K562 (cell line): ENCODE results near the gene FAM32A. TPM values are rescaled to one million over a fixed set of nuclear protein-coding genes. Genes with fewer than 3 reads are reported as not detected.

Experiments
- ATAC-seq: fragments of 200-7000 bp; cut with Tn5 transposase; 3 replicates; pipeline ENCODE4 v1.9.1; 2020; ENCODE audit warnings: moderate library complexity
- BruUV-seq: library from RNA; stranded (reverse); fragments of 400-500 nt; replicated peaks from 2 replicates; lab custom pipeline; 2021; lab: Mats Ljungman, UMichigan
- CTCF ChIA-PET: fragments of 300-600 bp; formaldehyde crosslinking; extraction: SDS; loops from one replicate; lab custom pipeline; 2021; ENCODE audit warnings: low intra/inter-chr PET ratio; lab: Yijun Ruan, JAX
- POLR2A ChIA-PET: fragments of 300-600, 350-650 bp; sonication (Branson Sonifier 250); formaldehyde crosslinking; extraction: SDS; loops from one replicate; lab custom pipeline; 2021; ENCODE audit warnings: antibody characterized with exemption, inconsistent platforms; lab: Yijun Ruan, JAX
- DNase-seq, 4 experiments: peaks; one replicate each; pipeline versions ENCODE4 v3.0.0 to v3.0.0-alpha.2; 2011 to 2018; ENCODE audit warnings: low spot score in 3 of 4, mixed read lengths in 3 of 4; ENCODE audit errors: extremely low read depth in 1 of 4
- FAIRE-seq: peaks from 2 replicates; lab custom pipeline; 2011; peaks lifted over from hg19 to GRCh38; lab: Jason Lieb, UNC
- H2AFZ ChIP-seq: 2 replicates; pipeline ENCODE4 v1.6.0; 2011; ENCODE audit warnings: low read depth, low read length, control low read depth, inconsistent platforms
- H3K27ac ChIP-seq: fragments of 200-600 bp; 3 replicates; pipeline ENCODE4 v1.8.0; 2011; ENCODE audit warnings: low read depth, mild to moderate bottlenecking, control low read depth, inconsistent platforms, low read length, moderate library complexity, mixed read lengths; ENCODE audit errors: extremely low read depth
- H3K27me3 ChIP-seq, 2 experiments: fragments of 300-600 bp in 1 of 2; 2 replicates in 1 of 2; 3 replicates in 1 of 2; pipeline versions ENCODE4 v1.6.0 to v1.8.0; 2011; ENCODE audit warnings: inconsistent platforms in 2 of 2, low read length in 2 of 2, mild to moderate bottlenecking in 1 of 2, mixed read lengths in 1 of 2, moderate library complexity in 1 of 2; ENCODE audit not compliant: control insufficient read depth in 2 of 2, insufficient read depth in 2 of 2
- H3K36me3 ChIP-seq: fragments of 300-600 bp; 3 replicates; pipeline ENCODE4 v1.8.0; 2011; ENCODE audit warnings: mild to moderate bottlenecking, low read length, inconsistent platforms; ENCODE audit not compliant: control insufficient read depth, insufficient read depth
- H3K4me1 ChIP-seq, 2 experiments: fragments of 200-600 bp in 1 of 2; replicated peaks in 1 of 2; 2 replicates in 1 of 2; 3 replicates in 1 of 2; pipeline versions ENCODE4 v1.5.1 to v1.8.0; 2011; ENCODE audit warnings: inconsistent platforms in 2 of 2, low read length in 2 of 2, mild to moderate bottlenecking in 1 of 2, mixed read lengths in 1 of 2, moderate library complexity in 1 of 2; ENCODE audit not compliant: control insufficient read depth in 2 of 2, insufficient read depth in 2 of 2
- H3K4me2 ChIP-seq: 2 replicates; pipeline ENCODE4 v1.6.1; 2011; ENCODE audit warnings: low read length, control low read depth, inconsistent platforms, mixed read lengths; ENCODE audit not compliant: insufficient read depth
- H3K4me3 ChIP-seq: fragments of 200-600 bp; sonication (generic), shearing (Covaris generic); 2 replicates; pipeline ENCODE4 v1.5.1; 2016; ENCODE audit warnings: control low read depth, inconsistent platforms
- H3K79me2 ChIP-seq: fragments of 200-600 bp; 3 replicates; pipeline ENCODE4 v1.8.0; 2011; ENCODE audit warnings: low read length, inconsistent platforms; ENCODE audit not compliant: control insufficient read depth, insufficient read depth
- H3K9ac ChIP-seq, 2 experiments: 2 replicates each; pipeline versions ENCODE4 v1.6.0 to v1.6.1; 2011; ENCODE audit warnings: low read depth in 2 of 2, low read length in 2 of 2, control low read depth in 1 of 2, inconsistent platforms in 1 of 2, mild to moderate bottlenecking in 1 of 2, mixed read lengths in 1 of 2; ENCODE audit not compliant: insufficient read depth in 1 of 2
- H3K9me1 ChIP-seq: one replicate; pipeline ENCODE4 v1.6.0; 2011; ENCODE audit warnings: inconsistent platforms, mild to moderate bottlenecking, low read length, moderate library complexity; ENCODE audit not compliant: control insufficient read depth, insufficient read depth
- H3K9me3 ChIP-seq: replicated peaks from 2 replicates; pipeline ENCODE4 v1.5.1; 2011; ENCODE audit warnings: low read depth, low read length, inconsistent platforms; ENCODE audit not compliant: control insufficient read depth, insufficient read depth
- H4K20me1 ChIP-seq: replicated peaks from 2 replicates; pipeline ENCODE4 v1.6.1; 2011; ENCODE audit warnings: low read length, inconsistent platforms, mixed read lengths; ENCODE audit not compliant: control insufficient read depth, insufficient read depth
- CC2D1A ChIP-seq: fragments of 450-650 bp; IDR thresholded peaks from 2 replicates; pipeline ENCODE4 v1.6.1; 2017; ENCODE audit warnings: mild to moderate bottlenecking
- KAT8 ChIP-seq: fragments of 450-650 bp; IDR thresholded peaks from 2 replicates; pipeline ENCODE4 v1.6.1; 2016; ENCODE audit warnings: low read depth, mild to moderate bottlenecking
- NFYB ChIP-seq: IDR thresholded peaks from 2 replicates; pipeline ENCODE4 v1.6.1; 2011; ENCODE audit warnings: mild to moderate bottlenecking, moderate library complexity; ENCODE audit not compliant: insufficient read length; ENCODE audit errors: extremely low read depth
- PHB ChIP-seq: fragments of 250-450 bp; sonication (Bioruptor Pico); IDR thresholded peaks from 2 replicates; pipeline ENCODE4 v1.5.0; 2021
- ZSCAN29 ChIP-seq: fragments of 450-650 bp; IDR thresholded peaks from 2 replicates; pipeline ENCODE4 v1.6.1; 2017
- WGBS: fragments of 100-300 bp; shearing (Covaris generic); methylation state at CpG from one replicate; pipeline ENCODE4 v1.1.6; 2016; ENCODE audit warnings: low coverage, mixed read lengths; ENCODE audit not compliant: insufficient coverage; ENCODE audit errors: missing lambda C conversion rate; 5-methylcytosine and 5-hydroxymethylcytosine counted together
- in situ Hi-C: fragments of 300-500 bp; cut with MboI; formaldehyde crosslinking; loops from 4 replicates; pipeline ENCODE4 v1.15.0; 2018; ENCODE audit warnings: inconsistent platforms, mixed read lengths
- intact Hi-C: fragments of 100-400 bp; cut with micrococcal nuclease; formaldehyde crosslinking; loops from 2 replicates; pipeline ENCODE4 v1.14.2; 2022
- polyA plus RNA-seq, 8 experiments: library from polyadenylated mRNA; depleted of rRNA in 4 of 8; stranded (reverse) in 5 of 8; unstranded in 3 of 8; fragments of >200 nt; fragmentation: Nextera tagmentation in 2 of 8; fragmentation: Illumina TruSeq in 1 of 8; extraction: Ambion mirVana in 2 of 8; extraction: Trizol in 1 of 8; gene quantifications; 2 replicates each; pipeline versions ENCODE4 v1.2.1 to v1.2.3, GENCODE V29; 2011 to 2014; ENCODE audit warnings: inconsistent platforms in 1 of 8, missing spikeins in 1 of 8
- total RNA-seq, 7 experiments: library from RNA; depleted of rRNA in 6 of 7; stranded (reverse); fragments of >200 nt in 6 of 7; fragmentation: Illumina TruSeq in 2 of 7; extraction: Trizol in 2 of 7; gene quantifications; 2 replicates each; pipeline versions ENCODE4 v1.2.1 to v1.2.3, GENCODE V29; 2011 to 2021; ENCODE audit warnings: low replicate concordance in 1 of 7
- TF ChIP-seq, protein P1 (sequence below), 2 experiments: IDR thresholded peaks in 1 of 2; conservative IDR thresholded peaks in 1 of 2; 2 replicates each; pipeline ENCODE4 v1.6.1; 2016; ENCODE audit warnings: low read depth in 2 of 2, mild to moderate bottlenecking in 1 of 2, missing compliant biosample characterization in 1 of 2, missing genetic modification characterization in 1 of 2, moderate library complexity in 1 of 2
- TF ChIP-seq, protein P2 (sequence below): IDR thresholded peaks from 2 replicates; pipeline ENCODE4 v1.6.1; 2016; ENCODE audit warnings: missing genetic modification characterization, missing compliant biosample characterization
- TF ChIP-seq, protein P3 (sequence below): fragments of 450-650 bp; IDR thresholded peaks from 2 replicates; pipeline ENCODE4 v1.6.1; 2016; ENCODE audit warnings: missing biosample characterization, missing genetic modification characterization
- TF ChIP-seq, protein P4 (sequence below): fragments of 450-650 bp; formaldehyde crosslinking; IDR thresholded peaks from 2 replicates; pipeline ENCODE4 v1.4.0; 2020; ENCODE audit warnings: mild to moderate bottlenecking
- TF ChIP-seq, protein P5 (sequence below), 2 experiments: IDR thresholded peaks; 2 replicates each; pipeline ENCODE4 v1.6.1; 2011; ENCODE audit warnings: borderline replicate concordance in 1 of 2, control low read depth in 1 of 2, low read depth in 1 of 2, low read length in 1 of 2, mild to moderate bottlenecking in 1 of 2, mixed read lengths in 1 of 2, moderate library complexity in 1 of 2; ENCODE audit not compliant: insufficient read depth in 1 of 2, insufficient read length in 1 of 2, poor library complexity in 1 of 2, severe bottlenecking in 1 of 2; ENCODE audit errors: extremely low read depth in 1 of 2

FAM32A gene
- total and polyA plus RNA-seq, 9 of the 15 experiments (the other 6 are each of a cell fraction or from before 2014, with no cell fraction given) = 30.7 to 96.7 (median 73.7) TPM

DNA sequence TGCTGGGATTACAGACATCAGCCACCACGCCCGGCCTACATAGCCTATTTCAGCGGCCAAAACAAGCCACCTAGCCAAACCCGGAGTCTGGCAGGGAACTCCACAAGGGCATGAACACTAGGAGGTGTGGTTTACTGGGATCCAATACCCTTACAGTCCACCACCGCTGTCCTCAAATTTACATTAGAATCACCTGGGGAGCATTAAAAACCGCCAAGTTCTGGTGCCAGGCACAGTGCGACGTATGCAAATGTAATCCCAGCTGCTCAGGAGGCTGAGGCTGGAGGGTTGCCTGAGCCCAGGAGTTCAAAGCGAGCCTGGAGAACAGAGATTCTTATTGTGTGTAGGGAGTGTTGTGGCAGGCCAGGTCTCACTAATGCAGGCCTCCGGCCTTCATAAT is 8.3 kb downstream of the FAM32A start:
- H3K27ac ChIP-seq = no peak overlapping the region
- CTCF ChIA-PET = no interaction called here
- in situ Hi-C loops = no loop called here
- 91% methylated on average over 10 of the region's 10 CpGs for WGBS
- no peak for FAIRE-seq
- H3K4me3 ChIP-seq = no peak overlapping the region
- H3K9me1 ChIP-seq = peaks cover 3% of the 10 kb centered on the region
- peaks cover 31% of the 10 kb centered on the region for H3K36me3 ChIP-seq
- no peaks in the 10 kb centered on the region for H3K27me3 ChIP-seq
- POLR2A ChIA-PET = interaction anchor here (3.1 kb wide), 1 partner anchor 8 kb away, joined by 14 read pairs; the partner anchor contains the start of gene FAM32A
- intact Hi-C loops = no loop called here
- H4K20me1 ChIP-seq = no peaks in the 10 kb centered on the region; the same call in 1 of the 2 replicates
- DNase-seq = no peak
- H3K9ac ChIP-seq = no peak overlapping the region
- H3K79me2 ChIP-seq = peaks cover 6% of the 10 kb centered on the region
- no TSS peak for BruUV-seq
- peaks cover 13 to 16% of the 10 kb centered on the region in 2 experiments; a peak in 4 of 5 replicates for H3K4me1 ChIP-seq
- H3K4me2 ChIP-seq = no peak overlapping the region
- no peak for ATAC-seq
- no peaks in the 10 kb centered on the region for H3K9me3 ChIP-seq
- no peak overlapping the region for H2AFZ ChIP-seq
- TF ChIP-seq KAT8 = no peak
- no peak for TF ChIP-seq CC2D1A
- TF ChIP-seq, protein P1, sequence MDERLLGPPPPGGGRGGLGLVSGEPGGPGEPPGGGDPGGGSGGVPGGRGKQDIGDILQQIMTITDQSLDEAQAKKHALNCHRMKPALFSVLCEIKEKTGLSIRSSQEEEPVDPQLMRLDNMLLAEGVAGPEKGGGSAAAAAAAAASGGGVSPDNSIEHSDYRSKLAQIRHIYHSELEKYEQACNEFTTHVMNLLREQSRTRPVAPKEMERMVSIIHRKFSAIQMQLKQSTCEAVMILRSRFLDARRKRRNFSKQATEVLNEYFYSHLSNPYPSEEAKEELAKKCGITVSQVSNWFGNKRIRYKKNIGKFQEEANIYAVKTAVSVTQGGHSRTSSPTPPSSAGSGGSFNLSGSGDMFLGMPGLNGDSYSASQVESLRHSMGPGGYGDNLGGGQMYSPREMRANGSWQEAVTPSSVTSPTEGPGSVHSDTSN (CRISPR knock-in tag; IDR thresholded peaks at IDR 0.05; ENCODE audit: low read depth) = no peak
- TF ChIP-seq, protein P1 (tag; conservative IDR thresholded peaks at IDR 0.05; ENCODE audit: low read depth) = no peak
- TF ChIP-seq, protein P2, sequence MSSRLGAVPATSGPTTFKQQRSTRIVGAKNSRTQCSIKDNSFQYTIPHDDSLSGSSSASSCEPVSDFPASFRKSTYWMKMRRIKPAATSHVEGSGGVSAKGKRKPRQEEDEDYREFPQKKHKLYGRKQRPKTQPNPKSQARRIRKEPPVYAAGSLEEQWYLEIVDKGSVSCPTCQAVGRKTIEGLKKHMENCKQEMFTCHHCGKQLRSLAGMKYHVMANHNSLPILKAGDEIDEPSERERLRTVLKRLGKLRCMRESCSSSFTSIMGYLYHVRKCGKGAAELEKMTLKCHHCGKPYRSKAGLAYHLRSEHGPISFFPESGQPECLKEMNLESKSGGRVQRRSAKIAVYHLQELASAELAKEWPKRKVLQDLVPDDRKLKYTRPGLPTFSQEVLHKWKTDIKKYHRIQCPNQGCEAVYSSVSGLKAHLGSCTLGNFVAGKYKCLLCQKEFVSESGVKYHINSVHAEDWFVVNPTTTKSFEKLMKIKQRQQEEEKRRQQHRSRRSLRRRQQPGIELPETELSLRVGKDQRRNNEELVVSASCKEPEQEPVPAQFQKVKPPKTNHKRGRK = no peak
- no peak for TF ChIP-seq PHB (CRISPR knock-in tag)
- TF ChIP-seq NFYB = no peak
- TF ChIP-seq, protein P3, sequence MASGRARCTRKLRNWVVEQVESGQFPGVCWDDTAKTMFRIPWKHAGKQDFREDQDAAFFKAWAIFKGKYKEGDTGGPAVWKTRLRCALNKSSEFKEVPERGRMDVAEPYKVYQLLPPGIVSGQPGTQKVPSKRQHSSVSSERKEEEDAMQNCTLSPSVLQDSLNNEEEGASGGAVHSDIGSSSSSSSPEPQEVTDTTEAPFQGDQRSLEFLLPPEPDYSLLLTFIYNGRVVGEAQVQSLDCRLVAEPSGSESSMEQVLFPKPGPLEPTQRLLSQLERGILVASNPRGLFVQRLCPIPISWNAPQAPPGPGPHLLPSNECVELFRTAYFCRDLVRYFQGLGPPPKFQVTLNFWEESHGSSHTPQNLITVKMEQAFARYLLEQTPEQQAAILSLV (tag) = no peak
- TF ChIP-seq, protein P4, sequence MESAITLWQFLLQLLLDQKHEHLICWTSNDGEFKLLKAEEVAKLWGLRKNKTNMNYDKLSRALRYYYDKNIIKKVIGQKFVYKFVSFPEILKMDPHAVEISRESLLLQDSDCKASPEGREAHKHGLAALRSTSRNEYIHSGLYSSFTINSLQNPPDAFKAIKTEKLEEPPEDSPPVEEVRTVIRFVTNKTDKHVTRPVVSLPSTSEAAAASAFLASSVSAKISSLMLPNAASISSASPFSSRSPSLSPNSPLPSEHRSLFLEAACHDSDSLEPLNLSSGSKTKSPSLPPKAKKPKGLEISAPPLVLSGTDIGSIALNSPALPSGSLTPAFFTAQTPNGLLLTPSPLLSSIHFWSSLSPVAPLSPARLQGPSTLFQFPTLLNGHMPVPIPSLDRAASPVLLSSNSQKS = no peak
- TF ChIP-seq, protein P5, sequence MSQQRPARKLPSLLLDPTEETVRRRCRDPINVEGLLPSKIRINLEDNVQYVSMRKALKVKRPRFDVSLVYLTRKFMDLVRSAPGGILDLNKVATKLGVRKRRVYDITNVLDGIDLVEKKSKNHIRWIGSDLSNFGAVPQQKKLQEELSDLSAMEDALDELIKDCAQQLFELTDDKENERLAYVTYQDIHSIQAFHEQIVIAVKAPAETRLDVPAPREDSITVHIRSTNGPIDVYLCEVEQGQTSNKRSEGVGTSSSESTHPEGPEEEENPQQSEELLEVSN (IDR thresholded peaks at IDR 0.05; ENCODE audit: borderline replicate concordance in 1 of 2, extremely low read depth in 1 of 2, insufficient read depth in 1 of 2, insufficient read length in 1 of 2, low read depth in 1 of 2, low read length in 1 of 2, poor library complexity in 1 of 2, severe bottlenecking in 1 of 2) = no peak
- TF ChIP-seq ZSCAN29 = no peak
